D721Med (cell line): ENCODE results near the gene TAS2R20.
"Not testable (repeated sequence)": the region's sequence is repeated elsewhere in the genome, so short reads cannot be mapped to it uniquely, and the experiment has no call there.

ENCODE experiments used
- DNase-seq: peaks from one replicate; pipeline ENCODE4 v3.0.0; 2011; ENCODE audit warnings: low spot score; ENCODE audit not compliant: insufficient read length
- FAIRE-seq: peaks from 2 replicates; lab custom pipeline; 2011; peaks lifted over from hg19 to GRCh38; lab: Jason Lieb, UNC
- CTCF ChIP-seq: IDR thresholded peaks from 2 replicates; pipeline ENCODE4 v1.5.1; 2012; ENCODE audit warnings: mild to moderate bottlenecking, control low read depth; ENCODE audit not compliant: insufficient read depth; ENCODE audit errors: missing control alignments

Gene TAS2R20

DNA sequence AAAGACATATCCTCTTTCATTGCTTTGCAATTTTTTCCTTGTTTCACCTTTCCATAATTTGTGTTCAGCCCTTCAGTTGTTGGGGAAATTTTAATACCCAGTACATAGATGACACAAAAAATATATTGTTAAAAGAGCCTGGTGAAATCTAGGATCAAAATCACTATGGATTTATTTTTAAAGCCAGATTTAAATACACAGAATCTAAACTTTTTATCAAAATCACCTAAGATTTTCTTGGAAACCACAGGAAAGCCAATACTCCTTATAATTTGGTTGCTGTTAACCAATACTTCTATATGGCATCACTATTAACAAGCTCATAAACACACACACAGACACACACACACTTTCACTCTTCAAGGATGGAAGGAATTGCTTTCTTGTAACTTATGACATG lies at the start of gene TAS2R20:
Gene TAS2R20, minus strand, starts transcription at position 101 of the 400 bp plus-strand sequence. CDS start 429 bp downstream, outside the sequence.
- DNase-seq (no peak), FAIRE-seq (no peak)
- no peak for TF ChIP-seq CTCF

DNA sequence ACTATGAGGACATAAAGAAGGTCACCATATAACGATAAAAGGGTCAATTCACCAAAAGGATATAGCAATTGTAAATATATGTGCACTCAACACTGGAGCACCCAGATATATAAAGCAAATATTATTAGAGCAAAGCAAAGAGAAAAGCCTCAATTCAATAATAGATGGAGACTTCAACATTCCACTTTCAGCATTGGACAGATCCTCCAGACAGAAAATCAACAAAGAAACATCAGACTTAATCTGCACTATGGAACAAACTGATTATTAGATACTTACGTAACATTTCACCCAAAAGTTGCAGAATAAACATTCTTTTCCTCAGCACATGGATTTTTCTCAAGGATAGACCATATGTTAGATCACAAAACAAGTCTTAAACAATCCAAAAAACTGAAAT lies 43.3 kb upstream of the TAS2R20 start:
- DNase-seq = not testable (repeated sequence)
- peak; percentile 41 for FAIRE-seq

GRCh38 chr12:11040162-11040561 lies 42.1 kb upstream of the TAS2R20 start:
- DNase-seq = no peak
- TF ChIP-seq CTCF = no peak
- no peak for FAIRE-seq

DNA sequence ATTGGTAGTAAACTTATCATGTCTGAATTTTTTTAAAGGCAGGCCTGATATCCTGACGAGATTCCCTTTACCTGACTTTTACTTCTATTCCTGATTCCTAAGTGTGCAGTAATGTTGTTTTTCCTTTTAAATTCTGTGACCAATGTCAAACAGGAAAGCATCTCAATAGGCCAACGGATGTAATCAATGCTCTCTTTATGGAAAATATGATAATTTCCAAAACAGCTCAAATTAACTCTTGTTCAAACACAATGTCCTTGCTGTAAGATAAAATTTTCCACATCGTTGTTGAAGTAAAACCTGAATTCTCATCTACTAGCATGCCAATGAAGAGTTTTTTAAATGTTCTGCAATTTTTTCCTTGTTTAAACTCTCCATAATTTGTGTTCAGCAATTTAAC lies 41.1 kb upstream of the TAS2R20 start:
- peak; percentile 82 for FAIRE-seq

GRCh38 chr12:11033959-11034358 lies 35.9 kb upstream of the TAS2R20 start:
- not testable (repeated sequence) for DNase-seq, FAIRE-seq

More for the DNA sequence above, 41.1 kb upstream of the TAS2R20 start:
- DNase-seq = no peak
- no peak for TF ChIP-seq CTCF

DNA sequence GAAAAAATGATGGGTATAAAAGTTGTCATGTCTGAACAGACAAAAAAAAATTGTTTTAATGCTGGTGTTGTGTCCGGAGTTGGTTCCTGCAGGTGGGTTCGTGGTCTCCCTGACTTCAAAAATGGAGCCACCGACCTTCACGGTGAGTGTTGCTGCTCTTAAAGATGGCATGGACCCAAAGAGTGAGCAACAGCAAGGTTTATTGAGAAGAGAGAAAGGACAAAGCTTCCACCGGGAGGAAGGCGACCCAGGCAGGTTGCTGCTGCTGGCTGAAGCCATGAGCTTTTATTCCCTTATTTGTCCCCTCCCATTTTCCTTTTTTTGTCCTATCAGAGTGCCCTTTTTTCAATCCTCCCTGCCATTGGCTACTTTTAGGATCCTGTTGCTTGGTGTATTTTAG lies 33.2 kb upstream of the TAS2R20 start, which contains the start of gene TAS2R31:
Gene TAS2R31, minus strand, starts transcription at position 101 of the 400 bp plus-strand sequence. Its CDS starts 72 bp downstream, at position 29.
- DNase-seq (no peak), FAIRE-seq (no peak)
- TF ChIP-seq CTCF = no peak

DNA sequence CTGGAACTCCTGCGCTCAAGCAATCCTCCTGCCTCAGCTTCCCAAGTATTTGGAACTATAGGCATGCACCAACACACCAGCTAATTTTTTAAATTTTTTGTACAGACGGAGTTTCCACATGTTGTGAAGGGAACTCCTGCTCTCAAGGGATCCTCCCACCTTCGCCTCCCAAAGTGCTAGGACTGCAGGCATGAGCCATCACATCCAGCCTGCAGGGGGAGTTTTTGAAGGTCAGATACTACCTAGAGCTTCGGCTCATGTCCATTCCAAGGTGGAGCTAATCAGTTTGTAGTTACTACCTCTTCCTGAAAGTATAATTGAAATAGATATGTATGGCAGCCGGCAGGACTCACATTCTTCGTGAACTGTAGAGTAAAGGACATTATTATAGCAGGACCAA lies 28.0 kb upstream of the TAS2R20 start:
- FAIRE-seq (no peak), DNase-seq (no peak)
- TF ChIP-seq CTCF = no peak

DNA sequence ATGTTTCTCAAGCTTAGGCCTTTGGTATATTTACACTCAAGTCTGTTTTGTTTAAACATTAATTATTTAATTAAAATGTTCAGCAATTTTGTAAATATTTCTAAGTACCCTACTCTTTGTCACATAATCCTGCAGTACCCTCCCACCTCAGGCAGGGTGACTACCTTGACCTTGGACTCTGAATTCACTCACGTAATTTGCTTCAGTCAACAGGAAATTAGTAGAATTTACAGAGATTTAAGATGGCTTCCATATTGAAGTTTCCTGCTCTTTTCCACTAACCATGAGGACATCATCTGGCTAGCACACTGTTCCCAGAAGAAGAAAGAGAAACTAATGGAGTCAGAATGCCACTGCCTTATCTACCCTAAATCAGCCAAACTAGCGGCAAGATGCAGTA lies 25.3 kb upstream of the TAS2R20 start:
- FAIRE-seq = no peak

More for the DNA sequence above, 25.3 kb upstream of the TAS2R20 start:
- no peak for DNase-seq
- TF ChIP-seq CTCF = no peak
